Subcutaneous adipose tissue (tissue), 4 donors: ENCODE measurements around the gene MCL1. TPM values are rescaled to one million over a fixed set of nuclear protein-coding genes. Genes with fewer than 3 reads are reported as not detected.

Experiments used
- CTCF ChIP-seq: fragments of 450-650 bp; IDR thresholded peaks from one replicate; pipeline ENCODE4 v1.5.1; 2016; ENCODE audit warnings: low read depth, mild to moderate bottlenecking, control low read depth, antibody characterized with exemption, moderate library complexity
- total RNA-seq, 4 donors: library from RNA; depleted of rRNA; stranded (reverse); fragments of >200 nt; gene quantifications; one replicate each; pipeline ENCODE4 v1.1.0, GENCODE V29; 2016

The MCL1 gene
- total RNA-seq, 4 donors from 2014 or later = 180 to 328 (median 225) TPM

DNA sequence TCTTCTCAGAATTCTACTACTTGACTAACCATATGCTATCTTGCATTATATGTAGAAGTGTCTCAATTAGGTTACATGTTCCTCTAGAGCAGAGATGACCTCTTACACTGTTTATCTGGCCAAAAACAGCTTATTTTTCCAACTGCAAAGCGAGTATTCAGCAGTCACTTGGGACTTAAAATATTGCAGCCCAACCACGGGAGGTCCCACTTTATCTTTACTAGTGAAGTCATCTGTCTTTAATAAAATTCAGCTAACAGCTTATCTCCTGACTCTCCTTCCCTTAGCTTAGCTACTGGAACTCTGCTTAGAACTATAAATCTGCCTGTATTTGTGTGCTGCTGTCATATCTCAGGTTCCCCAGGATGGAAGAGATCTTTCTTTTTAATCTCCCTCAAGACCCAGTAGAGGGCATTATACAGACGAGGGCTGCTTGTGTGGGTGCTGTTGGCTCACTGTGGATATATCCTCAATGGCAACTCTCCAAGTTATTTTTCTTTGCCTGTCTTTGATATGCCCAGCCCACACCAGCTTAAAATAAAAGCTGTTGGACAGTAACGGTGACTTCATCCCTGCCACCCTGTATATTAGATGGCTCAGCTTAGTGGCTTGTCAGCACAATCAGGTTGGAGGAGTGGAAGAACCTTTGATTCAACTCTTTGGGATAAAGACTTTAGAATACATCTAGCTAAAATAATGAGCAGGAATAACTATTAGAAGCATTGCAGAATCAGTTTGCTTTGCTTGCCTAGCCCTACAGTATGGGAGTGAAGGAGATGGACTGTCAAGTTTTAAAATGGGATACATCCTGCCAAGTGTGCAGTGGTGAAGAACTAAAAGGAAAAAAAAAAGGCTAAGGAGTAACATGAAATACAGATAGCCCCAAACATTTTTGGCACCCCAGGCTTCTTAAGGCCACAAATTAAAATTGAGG, 40.4 kb upstream of the MCL1 start:
- TF ChIP-seq CTCF = no peak

GRCh38 chr1:150615346-150616201, 36.2 kb upstream of the MCL1 start:
- no peak for TF ChIP-seq CTCF

DNA sequence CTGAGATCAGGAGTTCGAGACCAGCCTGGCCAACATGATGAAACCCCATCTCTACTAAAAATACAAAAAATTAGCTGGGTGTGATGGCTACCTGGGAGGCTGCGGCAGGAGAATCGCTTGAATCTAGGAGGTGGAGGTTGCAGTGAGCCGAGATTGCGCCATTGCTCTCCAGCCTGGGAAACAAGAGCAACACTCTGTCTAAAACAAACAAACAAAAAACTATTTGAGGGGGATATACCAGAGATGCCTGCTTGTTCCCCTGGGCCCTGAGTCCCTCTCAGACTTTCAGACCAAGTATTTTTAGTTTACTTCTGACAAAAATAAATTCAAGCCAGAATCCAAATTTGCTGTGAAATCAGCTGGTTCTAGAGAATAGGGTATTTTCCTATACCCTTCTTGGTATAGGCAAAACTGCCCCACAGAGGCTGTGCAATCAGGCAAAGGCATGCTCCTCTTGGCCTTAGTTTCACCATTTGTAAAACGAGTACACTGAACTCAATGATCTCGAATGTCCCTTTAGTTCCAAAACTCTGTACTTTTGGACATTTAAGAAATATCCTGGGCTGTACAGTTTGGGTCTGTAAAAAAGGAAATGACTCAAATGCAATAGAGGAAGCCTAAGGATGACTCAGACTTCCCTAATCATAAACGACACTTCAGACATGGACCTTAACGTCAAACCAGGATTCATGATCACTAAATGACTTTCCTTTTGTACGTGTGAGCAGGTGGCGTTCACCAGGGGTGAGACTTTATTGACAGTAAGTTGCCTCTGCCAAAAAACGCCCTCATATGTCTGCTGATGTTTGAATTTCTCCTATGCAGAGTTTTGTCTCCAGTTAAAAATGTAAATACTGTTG, 33.9 kb upstream of the MCL1 start:
- no peak for TF ChIP-seq CTCF

GRCh38 chr1:150612014-150612345, 32.6 kb upstream of the MCL1 start:
- TF ChIP-seq CTCF = no peak

GRCh38 chr1:150610576-150610975, 31.2 kb upstream of the MCL1 start:
- TF ChIP-seq CTCF = no peak

GRCh38 chr1:150609732-150610131, 30.3 kb upstream of the MCL1 start:
- no peak for TF ChIP-seq CTCF
